HEK293 (cell line): Measurements from ENCODE around the gene FAM193A.
A peak's percentile ranks its signal among the peaks of the same experiment; 100 is the strongest.

Experiments used
- GFI1B ChIP-seq: fragments of 450-650 bp; formaldehyde crosslinking; IDR thresholded peaks from 2 replicates; pipeline ENCODE4 v1.5.1; 2016; ENCODE audit warnings: missing biosample characterization, missing genetic modification characterization
- HOXD13 ChIP-seq: sonication (generic); formaldehyde crosslinking; IDR thresholded peaks from 2 replicates; pipeline ENCODE4 v1.8.0; 2022; ENCODE audit warnings: missing genetic modification reagents, borderline replicate concordance
- IKZF3 ChIP-seq: fragments of 450-650 bp; IDR thresholded peaks from 2 replicates; pipeline ENCODE4 v1.5.0; 2018; ENCODE audit warnings: missing biosample characterization, mild to moderate bottlenecking, missing genetic modification characterization, moderate library complexity
- KLF9 ChIP-seq: fragments of 450-650 bp; formaldehyde crosslinking; IDR thresholded peaks from 2 replicates; pipeline ENCODE4 v1.5.1; 2016; ENCODE audit warnings: missing biosample characterization, missing genetic modification characterization, low read depth
- OVOL3 ChIP-seq: fragments of 450-650 bp; formaldehyde crosslinking; IDR thresholded peaks from 2 replicates; pipeline ENCODE4 v1.5.1; 2016; ENCODE audit warnings: missing biosample characterization, missing genetic modification characterization
- PRDM6 ChIP-seq: fragments of 450-650 bp; formaldehyde crosslinking; IDR thresholded peaks from 2 replicates; pipeline ENCODE4 v1.5.1; 2017; ENCODE audit warnings: missing biosample characterization, missing genetic modification characterization
- REST ChIP-seq: fragments of 450-650 bp; formaldehyde crosslinking; IDR thresholded peaks from 2 replicates; pipeline ENCODE4 v1.5.1; 2016; ENCODE audit warnings: missing biosample characterization, missing genetic modification characterization
- SCRT2 ChIP-seq: fragments of 450-650 bp; formaldehyde crosslinking; IDR thresholded peaks from 2 replicates; pipeline ENCODE4 v1.5.1; 2016; ENCODE audit warnings: missing biosample characterization, missing genetic modification characterization
- SP3 ChIP-seq: fragments of 450-650 bp; formaldehyde crosslinking; IDR thresholded peaks from 2 replicates; pipeline ENCODE4 v1.5.1; 2016; ENCODE audit warnings: missing biosample characterization, missing genetic modification characterization
- ZBTB17 ChIP-seq: fragments of 450-650 bp; formaldehyde crosslinking; IDR thresholded peaks from 2 replicates; pipeline ENCODE4 v1.5.1; 2016; ENCODE audit warnings: missing biosample characterization, missing genetic modification characterization
- ZBTB20 ChIP-seq: fragments of 450-650 bp; formaldehyde crosslinking; IDR thresholded peaks from 2 replicates; pipeline ENCODE4 v1.5.1; 2016; ENCODE audit warnings: missing biosample characterization, missing genetic modification characterization
- ZBTB21 ChIP-seq: fragments of 450-650 bp; formaldehyde crosslinking; IDR thresholded peaks from 2 replicates; pipeline ENCODE4 v1.5.1; 2017; ENCODE audit warnings: missing biosample characterization, missing genetic modification characterization
- ZBTB7A ChIP-seq: fragments of 450-650 bp; formaldehyde crosslinking; IDR thresholded peaks from 2 replicates; pipeline ENCODE4 v1.5.1; 2016; ENCODE audit warnings: low read depth, missing biosample characterization, missing genetic modification characterization
- ZIC2 ChIP-seq: fragments of 450-650 bp; formaldehyde crosslinking; IDR thresholded peaks from 2 replicates; pipeline ENCODE4 v1.5.1; 2016; ENCODE audit warnings: missing biosample characterization, missing genetic modification characterization
- ZNF112 ChIP-seq: fragments of 450-650 bp; formaldehyde crosslinking; IDR thresholded peaks from 2 replicates; pipeline ENCODE4 v1.5.0; 2017; ENCODE audit warnings: missing biosample characterization, missing genetic modification characterization
- ZNF132 ChIP-seq: fragments of 450-650 bp; formaldehyde crosslinking; IDR thresholded peaks from 2 replicates; pipeline ENCODE4 v1.5.1; 2017; ENCODE audit warnings: missing biosample characterization, missing genetic modification characterization, borderline replicate concordance
- ZNF214 ChIP-seq: fragments of 450-650 bp; formaldehyde crosslinking; IDR thresholded peaks from 2 replicates; pipeline ENCODE4 v1.5.1; 2017; ENCODE audit warnings: missing biosample characterization, mild to moderate bottlenecking, missing genetic modification characterization, borderline replicate concordance
- ZNF221 ChIP-seq: fragments of 450-650 bp; formaldehyde crosslinking; IDR thresholded peaks from 2 replicates; pipeline ENCODE4 v1.5.1; 2017; ENCODE audit warnings: missing biosample characterization, missing genetic modification characterization, borderline replicate concordance
- ZNF404 ChIP-seq: fragments of 450-650 bp; formaldehyde crosslinking; IDR thresholded peaks from 2 replicates; pipeline ENCODE4 v1.5.1; 2017; ENCODE audit warnings: missing biosample characterization, missing genetic modification characterization
- ZNF423 ChIP-seq: fragments of 450-650 bp; formaldehyde crosslinking; IDR thresholded peaks from 2 replicates; pipeline ENCODE4 v1.5.1; 2016; ENCODE audit warnings: missing biosample characterization, missing genetic modification characterization
- ZNF433 ChIP-seq: fragments of 450-650 bp; formaldehyde crosslinking; IDR thresholded peaks from 2 replicates; pipeline ENCODE4 v1.5.1; 2016; ENCODE audit warnings: missing biosample characterization, missing genetic modification characterization, low read depth
- ZNF473 ChIP-seq: fragments of 450-650 bp; formaldehyde crosslinking; IDR thresholded peaks from 2 replicates; pipeline ENCODE4 v1.5.1; 2017; ENCODE audit warnings: missing biosample characterization, missing genetic modification characterization
- ZNF510 ChIP-seq: fragments of 450-650 bp; formaldehyde crosslinking; IDR thresholded peaks from 2 replicates; pipeline ENCODE4 v1.5.1; 2018; ENCODE audit warnings: mild to moderate bottlenecking, missing genetic modification characterization, missing biosample characterization; ENCODE audit not compliant: insufficient replicate concordance
- ZNF530 ChIP-seq: fragments of 450-650 bp; formaldehyde crosslinking; IDR thresholded peaks from 2 replicates; pipeline ENCODE4 v1.5.1; 2016; ENCODE audit warnings: low read depth, missing biosample characterization, missing genetic modification characterization
- ZNF555 ChIP-seq: fragments of 450-650 bp; formaldehyde crosslinking; conservative IDR thresholded peaks from 2 replicates; pipeline ENCODE4 v1.5.1; 2017; ENCODE audit warnings: missing biosample characterization, mild to moderate bottlenecking, missing genetic modification characterization, inconsistent platforms
- ZNF558 ChIP-seq: fragments of 450-650 bp; formaldehyde crosslinking; IDR thresholded peaks from 2 replicates; pipeline ENCODE4 v1.5.1; 2016; ENCODE audit warnings: missing biosample characterization, missing genetic modification characterization
- ZNF624 ChIP-seq: fragments of 450-650 bp; formaldehyde crosslinking; IDR thresholded peaks from 2 replicates; pipeline ENCODE4 v1.5.1; 2017; ENCODE audit warnings: missing biosample characterization, missing genetic modification characterization
- ZNF791 ChIP-seq: fragments of 450-650 bp; formaldehyde crosslinking; IDR thresholded peaks from 2 replicates; pipeline ENCODE4 v1.5.1; 2016; ENCODE audit warnings: missing biosample characterization, missing genetic modification characterization
- ZNF837 ChIP-seq: fragments of 450-650 bp; formaldehyde crosslinking; IDR thresholded peaks from 2 replicates; pipeline ENCODE4 v1.5.1; 2016; ENCODE audit warnings: missing biosample characterization, missing genetic modification characterization
- ZSCAN30 ChIP-seq: fragments of 450-650 bp; IDR thresholded peaks from 2 replicates; pipeline ENCODE4 v1.5.1; 2018; ENCODE audit warnings: missing biosample characterization, mild to moderate bottlenecking, missing genetic modification characterization, moderate library complexity
- TF ChIP-seq, protein P1 (sequence below): fragments of 450-650 bp; formaldehyde crosslinking; IDR thresholded peaks from 2 replicates; pipeline ENCODE4 v1.5.1; 2016; ENCODE audit warnings: missing biosample characterization, missing genetic modification characterization, low read depth
- TF ChIP-seq, protein P2 (sequence below): fragments of 450-650 bp; formaldehyde crosslinking; optimal IDR thresholded peaks from 2 replicates; pipeline ENCODE3; 2016; ENCODE audit warnings: missing biosample characterization, mild to moderate bottlenecking, missing genetic modification characterization
- TF ChIP-seq, protein P3 (sequence below): fragments of 450-650 bp; formaldehyde crosslinking; IDR thresholded peaks from 2 replicates; pipeline ENCODE4 v1.5.1; 2017; ENCODE audit warnings: missing biosample characterization, missing genetic modification characterization

FAM193A gene

GRCh38 chr4:2535376-2536192 lies 863 bp upstream of the FAM193A start (continued):
- TF ChIP-seq ZNF473 (tag by site-specific recombination): no peak
- no peak for TF ChIP-seq PRDM6 (tag by site-specific recombination)
- TF ChIP-seq ZNF423 (tag by site-specific recombination): no peak
- TF ChIP-seq GFI1B: no peak
- TF ChIP-seq, protein P1, sequence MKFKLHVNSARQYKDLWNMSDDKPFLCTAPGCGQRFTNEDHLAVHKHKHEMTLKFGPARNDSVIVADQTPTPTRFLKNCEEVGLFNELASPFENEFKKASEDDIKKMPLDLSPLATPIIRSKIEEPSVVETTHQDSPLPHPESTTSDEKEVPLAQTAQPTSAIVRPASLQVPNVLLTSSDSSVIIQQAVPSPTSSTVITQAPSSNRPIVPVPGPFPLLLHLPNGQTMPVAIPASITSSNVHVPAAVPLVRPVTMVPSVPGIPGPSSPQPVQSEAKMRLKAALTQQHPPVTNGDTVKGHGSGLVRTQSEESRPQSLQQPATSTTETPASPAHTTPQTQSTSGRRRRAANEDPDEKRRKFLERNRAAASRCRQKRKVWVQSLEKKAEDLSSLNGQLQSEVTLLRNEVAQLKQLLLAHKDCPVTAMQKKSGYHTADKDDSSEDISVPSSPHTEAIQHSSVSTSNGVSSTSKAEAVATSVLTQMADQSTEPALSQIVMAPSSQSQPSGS (tag by site-specific recombination): no peak
- TF ChIP-seq, protein P2, sequence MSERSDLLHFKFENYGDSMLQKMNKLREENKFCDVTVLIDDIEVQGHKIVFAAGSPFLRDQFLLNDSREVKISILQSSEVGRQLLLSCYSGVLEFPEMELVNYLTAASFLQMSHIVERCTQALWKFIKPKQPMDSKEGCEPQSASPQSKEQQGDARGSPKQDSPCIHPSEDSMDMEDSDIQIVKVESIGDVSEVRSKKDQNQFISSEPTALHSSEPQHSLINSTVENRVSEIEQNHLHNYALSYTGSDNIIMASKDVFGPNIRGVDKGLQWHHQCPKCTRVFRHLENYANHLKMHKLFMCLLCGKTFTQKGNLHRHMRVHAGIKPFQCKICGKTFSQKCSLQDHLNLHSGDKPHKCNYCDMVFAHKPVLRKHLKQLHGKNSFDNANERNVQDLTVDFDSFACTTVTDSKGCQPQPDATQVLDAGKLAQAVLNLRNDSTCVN (tag by site-specific recombination): peak; percentile 43
- TF ChIP-seq ZNF624 (tag by site-specific recombination): no peak
- TF ChIP-seq SP3 (tag by site-specific recombination): no peak
- no peak for TF ChIP-seq ZNF558 (tag by site-specific recombination)
- TF ChIP-seq ZNF555 (tag by site-specific recombination): no peak
- TF ChIP-seq SCRT2: no peak
- no peak for TF ChIP-seq ZNF112 (tag by site-specific recombination)
- TF ChIP-seq, protein P3, sequence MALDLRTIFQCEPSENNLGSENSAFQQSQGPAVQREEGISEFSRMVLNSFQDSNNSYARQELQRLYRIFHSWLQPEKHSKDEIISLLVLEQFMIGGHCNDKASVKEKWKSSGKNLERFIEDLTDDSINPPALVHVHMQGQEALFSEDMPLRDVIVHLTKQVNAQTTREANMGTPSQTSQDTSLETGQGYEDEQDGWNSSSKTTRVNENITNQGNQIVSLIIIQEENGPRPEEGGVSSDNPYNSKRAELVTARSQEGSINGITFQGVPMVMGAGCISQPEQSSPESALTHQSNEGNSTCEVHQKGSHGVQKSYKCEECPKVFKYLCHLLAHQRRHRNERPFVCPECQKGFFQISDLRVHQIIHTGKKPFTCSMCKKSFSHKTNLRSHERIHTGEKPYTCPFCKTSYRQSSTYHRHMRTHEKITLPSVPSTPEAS (tag by site-specific recombination): no peak
- TF ChIP-seq ZNF837: no peak
- TF ChIP-seq ZIC2 (tag by site-specific recombination): no peak
- no peak for TF ChIP-seq ZSCAN30 (tag by site-specific recombination)
- no peak for TF ChIP-seq HOXD13
- no peak for TF ChIP-seq OVOL3 (tag by site-specific recombination)
- no peak for TF ChIP-seq ZNF530 (tag by site-specific recombination)
- TF ChIP-seq IKZF3: no peak
- no peak for TF ChIP-seq ZNF791 (tag by site-specific recombination)
- no peak for TF ChIP-seq ZNF510 (tag by site-specific recombination)
- TF ChIP-seq ZNF404 (tag by site-specific recombination): no peak
- TF ChIP-seq ZBTB20 (tag by site-specific recombination): peak; percentile 83
- no peak for TF ChIP-seq ZNF433 (tag by site-specific recombination)
- TF ChIP-seq ZBTB21 (tag by site-specific recombination): no peak
- no peak for TF ChIP-seq ZNF132
- TF ChIP-seq ZBTB7A (tag by site-specific recombination): no peak
- peak; percentile 47 for TF ChIP-seq ZBTB17 (tag by site-specific recombination)
- no peak for TF ChIP-seq ZNF214 (tag by site-specific recombination)
- TF ChIP-seq REST (tag by site-specific recombination): no peak
- no peak for TF ChIP-seq KLF9
- no peak for TF ChIP-seq ZNF221 (tag by site-specific recombination)
